Measurements from ENCODE around the gene MICAL1. TPM values are rescaled to one million over a fixed set of nuclear protein-coding genes. Genes with fewer than 3 reads are reported as not detected.

Gene MICAL1, protein sequence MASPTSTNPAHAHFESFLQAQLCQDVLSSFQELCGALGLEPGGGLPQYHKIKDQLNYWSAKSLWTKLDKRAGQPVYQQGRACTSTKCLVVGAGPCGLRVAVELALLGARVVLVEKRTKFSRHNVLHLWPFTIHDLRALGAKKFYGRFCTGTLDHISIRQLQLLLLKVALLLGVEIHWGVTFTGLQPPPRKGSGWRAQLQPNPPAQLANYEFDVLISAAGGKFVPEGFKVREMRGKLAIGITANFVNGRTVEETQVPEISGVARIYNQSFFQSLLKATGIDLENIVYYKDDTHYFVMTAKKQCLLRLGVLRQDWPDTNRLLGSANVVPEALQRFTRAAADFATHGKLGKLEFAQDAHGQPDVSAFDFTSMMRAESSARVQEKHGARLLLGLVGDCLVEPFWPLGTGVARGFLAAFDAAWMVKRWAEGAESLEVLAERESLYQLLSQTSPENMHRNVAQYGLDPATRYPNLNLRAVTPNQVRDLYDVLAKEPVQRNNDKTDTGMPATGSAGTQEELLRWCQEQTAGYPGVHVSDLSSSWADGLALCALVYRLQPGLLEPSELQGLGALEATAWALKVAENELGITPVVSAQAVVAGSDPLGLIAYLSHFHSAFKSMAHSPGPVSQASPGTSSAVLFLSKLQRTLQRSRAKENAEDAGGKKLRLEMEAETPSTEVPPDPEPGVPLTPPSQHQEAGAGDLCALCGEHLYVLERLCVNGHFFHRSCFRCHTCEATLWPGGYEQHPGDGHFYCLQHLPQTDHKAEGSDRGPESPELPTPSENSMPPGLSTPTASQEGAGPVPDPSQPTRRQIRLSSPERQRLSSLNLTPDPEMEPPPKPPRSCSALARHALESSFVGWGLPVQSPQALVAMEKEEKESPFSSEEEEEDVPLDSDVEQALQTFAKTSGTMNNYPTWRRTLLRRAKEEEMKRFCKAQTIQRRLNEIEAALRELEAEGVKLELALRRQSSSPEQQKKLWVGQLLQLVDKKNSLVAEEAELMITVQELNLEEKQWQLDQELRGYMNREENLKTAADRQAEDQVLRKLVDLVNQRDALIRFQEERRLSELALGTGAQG
- total RNA-seq (10 to 100 TPM; 10.3 to 24.0 (median 12.6) TPM), polyA plus RNA-seq (10 to 100 TPM; 14.9 to 19.1 TPM)
- long read RNA-seq, donor 1, transcript MICAL1-202 (25 exons, 3,645 nt), result major isoform, 8 of 53 reads
- long read RNA-seq, donor 1, partial matches to known transcripts, result 20 of 53 reads
- long read RNA-seq, donor 1, other reads (novel, unspliced or antisense), result 25 of 53 reads
- long read RNA-seq, donor 2, partial matches to known transcripts, result 5 of 6 reads
- long read RNA-seq, donor 2, other reads (novel, unspliced or antisense), result 0 of 6 reads
- long read RNA-seq, donor 3, transcript MICAL1-202 (25 exons, 3,645 nt), result major isoform, 12 of 53 reads
- long read RNA-seq, donor 3, partial matches to known transcripts, result 13 of 53 reads
- long read RNA-seq, donor 3, other reads (novel, unspliced or antisense), result 28 of 53 reads

DNA sequence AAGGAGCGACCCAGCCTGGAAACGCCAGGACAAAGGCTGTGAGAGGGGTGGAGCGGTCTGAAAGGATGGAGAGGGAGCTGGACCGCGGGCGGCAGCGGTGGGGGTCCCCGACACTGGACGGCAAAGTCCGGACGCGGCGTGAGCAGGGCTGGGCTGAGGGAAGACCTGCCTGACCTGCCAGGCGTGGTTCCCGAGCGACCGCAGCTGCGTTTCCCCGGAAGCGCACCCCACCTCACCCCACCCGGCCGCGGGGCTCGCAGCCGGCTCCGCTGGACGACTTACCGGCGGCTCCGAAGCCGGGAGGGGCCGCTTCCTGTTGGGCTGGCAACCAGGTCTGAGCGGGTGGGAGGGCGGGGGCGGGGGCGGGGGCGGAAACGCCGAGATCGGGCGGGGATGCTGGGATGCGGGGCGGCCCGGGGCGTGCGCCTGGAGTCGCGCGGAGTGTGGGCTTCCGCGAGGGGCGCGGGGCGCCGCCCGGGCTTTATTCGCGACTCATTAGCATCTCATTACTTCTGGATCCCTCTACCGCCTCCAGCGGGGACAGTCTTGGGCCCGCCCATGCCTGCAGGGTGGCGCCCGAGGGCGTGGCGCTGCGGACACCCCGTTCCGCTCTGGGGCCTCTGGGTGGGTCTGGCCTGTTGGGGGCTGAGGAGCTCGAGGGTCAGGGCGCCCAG, at the start of gene MICAL1:
MICAL1 (minus strand) TSS at position 336 of the 674 bp plus-strand sequence. CDS start 1,576 bp downstream, outside the sequence.
- H3K27ac ChIP-seq, result peak within 1 kb of the TSS in 1 of 2 donors; percentile 42
- H3K36me3 ChIP-seq, result no peaks in the 10 kb centered on the region
- WGBS, 3 donors, result 0 to 1% (median 0%) methylated on average over 25 to 70 of the region's 70 CpGs
- intact Hi-C loops (cut with DNase I), result no loop called here
- TF ChIP-seq, protein P1, sequence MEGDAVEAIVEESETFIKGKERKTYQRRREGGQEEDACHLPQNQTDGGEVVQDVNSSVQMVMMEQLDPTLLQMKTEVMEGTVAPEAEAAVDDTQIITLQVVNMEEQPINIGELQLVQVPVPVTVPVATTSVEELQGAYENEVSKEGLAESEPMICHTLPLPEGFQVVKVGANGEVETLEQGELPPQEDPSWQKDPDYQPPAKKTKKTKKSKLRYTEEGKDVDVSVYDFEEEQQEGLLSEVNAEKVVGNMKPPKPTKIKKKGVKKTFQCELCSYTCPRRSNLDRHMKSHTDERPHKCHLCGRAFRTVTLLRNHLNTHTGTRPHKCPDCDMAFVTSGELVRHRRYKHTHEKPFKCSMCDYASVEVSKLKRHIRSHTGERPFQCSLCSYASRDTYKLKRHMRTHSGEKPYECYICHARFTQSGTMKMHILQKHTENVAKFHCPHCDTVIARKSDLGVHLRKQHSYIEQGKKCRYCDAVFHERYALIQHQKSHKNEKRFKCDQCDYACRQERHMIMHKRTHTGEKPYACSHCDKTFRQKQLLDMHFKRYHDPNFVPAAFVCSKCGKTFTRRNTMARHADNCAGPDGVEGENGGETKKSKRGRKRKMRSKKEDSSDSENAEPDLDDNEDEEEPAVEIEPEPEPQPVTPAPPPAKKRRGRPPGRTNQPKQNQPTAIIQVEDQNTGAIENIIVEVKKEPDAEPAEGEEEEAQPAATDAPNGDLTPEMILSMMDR (IDR thresholded peaks at IDR 0.05), result peak in 1 of 3 donors; percentile 20
- TF ChIP-seq POLR2A (IDR thresholded peaks at IDR 0.05) (no peak), EP300 (IDR thresholded peaks at IDR 0.05) (no peak)
- no peaks in the 10 kb centered on the region for H3K27me3 ChIP-seq
- H3K4me1 ChIP-seq (ENCODE audit: insufficient read depth), result peaks cover 3% of the 10 kb centered on the region
- peak; percentile 68 to 79 (median 71) for DNase-seq
- H3K9me3 ChIP-seq, result no peaks in the 10 kb centered on the region
- H3K4me3 ChIP-seq, result peak within 1 kb of the TSS; percentile 81

DNA sequence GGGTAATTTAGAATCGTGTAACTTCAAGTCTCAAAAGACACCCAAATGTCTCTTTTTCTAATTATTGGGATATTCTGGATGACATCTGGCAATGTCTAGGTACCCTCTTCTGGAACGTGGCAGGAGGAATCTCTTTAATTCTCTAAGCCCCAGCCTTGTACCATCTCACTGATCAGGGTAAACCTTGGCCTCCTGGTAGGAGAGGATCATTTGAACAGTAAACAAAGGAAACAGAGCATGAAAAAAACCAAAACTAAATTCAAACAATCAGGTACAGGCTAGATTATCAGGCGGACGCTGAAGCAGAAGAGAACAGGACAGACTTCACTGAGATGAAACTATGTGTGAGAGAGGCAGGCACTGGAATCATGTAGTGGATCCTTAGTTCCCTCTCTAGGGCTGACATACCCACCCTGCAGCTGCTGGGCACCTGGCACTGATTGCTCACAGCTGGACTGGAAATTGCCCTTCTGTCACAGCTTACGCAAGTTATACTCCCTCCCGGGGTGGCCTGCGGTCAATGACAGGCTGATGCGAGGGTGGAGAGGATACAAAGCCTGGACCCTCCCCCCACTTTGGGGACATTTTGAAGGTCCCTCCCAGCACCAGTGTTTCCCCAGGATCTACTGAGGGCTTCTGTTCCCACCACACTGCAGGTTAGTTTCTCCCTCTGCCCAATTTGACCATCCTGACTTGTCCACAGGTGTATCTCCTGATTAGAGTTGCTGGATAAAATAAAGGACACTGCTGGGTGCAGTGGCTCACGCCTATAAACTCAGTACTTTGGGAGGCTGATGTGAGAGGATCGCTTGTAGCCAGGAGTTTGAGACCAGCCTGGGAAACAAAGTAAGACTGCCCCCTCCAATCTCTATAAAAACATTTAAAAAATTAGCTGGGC, 48.0 kb upstream of the MICAL1 start:
- no peaks in the 10 kb centered on the region for H3K4me1 ChIP-seq (ENCODE audit: insufficient read depth)
- H3K27ac ChIP-seq, result no peak overlapping the region
- intact Hi-C loops (cut with DNase I), result no loop called here
- H3K4me3 ChIP-seq, result no peak overlapping the region
- no peak for DNase-seq
- H3K36me3 ChIP-seq, result no peaks in the 10 kb centered on the region
- no peaks in the 10 kb centered on the region for H3K27me3 ChIP-seq
- TF ChIP-seq EP300 (IDR thresholded peaks at IDR 0.05) (no peak), POLR2A (IDR thresholded peaks at IDR 0.05) (no peak)
- TF ChIP-seq, protein P1 (IDR thresholded peaks at IDR 0.05), result no peak
- H3K9me3 ChIP-seq, result no peaks in the 10 kb centered on the region
- WGBS, 3 donors, result 49 to 74% (median 54%) methylated on average over 10 of the region's 10 CpGs

DNA sequence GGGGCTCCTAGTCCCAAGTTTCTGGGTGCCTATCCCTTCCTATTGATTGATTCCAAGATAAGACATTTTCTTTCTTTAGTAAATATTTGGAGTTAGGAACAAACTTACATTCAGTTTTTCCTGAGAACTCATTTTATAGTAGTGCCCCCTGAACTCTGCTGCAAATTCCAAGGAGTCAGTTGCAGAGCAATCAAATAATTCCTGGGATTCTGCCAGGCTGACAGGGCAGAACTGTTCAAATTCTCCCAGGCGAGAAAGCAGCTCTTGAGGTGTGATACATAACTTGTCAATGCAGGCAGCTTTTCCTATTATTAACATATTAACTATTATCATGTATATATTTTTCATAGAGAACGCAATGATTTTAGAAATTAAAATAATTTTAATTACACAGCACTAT, 43.4 kb upstream of the MICAL1 start:
- Histone ChIP-seq H3K27ac (no peak overlapping the region), H3K4me3 (no peak overlapping the region)
- intact Hi-C loops (cut with DNase I), result no loop called here

More for the DNA sequence above, 43.4 kb upstream of the MICAL1 start:
- H3K4me1 ChIP-seq (ENCODE audit: insufficient read depth), result no peaks in the 10 kb centered on the region
- H3K36me3 ChIP-seq, result no peaks in the 10 kb centered on the region
- no peak for DNase-seq
- H3K27me3 ChIP-seq, result no peaks in the 10 kb centered on the region
- WGBS, 3 donors, result 81 to 87% (median 87%) methylated on average over 2 of the region's 2 CpGs
- TF ChIP-seq POLR2A (IDR thresholded peaks at IDR 0.05) (no peak), EP300 (IDR thresholded peaks at IDR 0.05) (no peak)
- TF ChIP-seq, protein P1 (IDR thresholded peaks at IDR 0.05), result no peak
- H3K9me3 ChIP-seq, result no peaks in the 10 kb centered on the region
